A673 (cell line): ENCODE results near the gene C8A. TPM values are rescaled to one million over a fixed set of nuclear protein-coding genes. Genes with fewer than 3 reads are reported as not detected.

Source experiments
- BruUV-seq: library from RNA; stranded (reverse); fragments of 400-500 nt; replicated peaks from 2 replicates; lab custom pipeline; 2021; lab: Mats Ljungman, UMichigan
- CTCF ChIA-PET: fragments of 300-600 bp; sonication (Branson Sonifier 250); formaldehyde crosslinking; loops from one replicate; lab custom pipeline; 2022; ENCODE audit warnings: antibody characterized with exemption; lab: Charles Lee
- POLR2A ChIA-PET: fragments of 300-600 bp; sonication (Branson Sonifier 250); formaldehyde crosslinking; loops from one replicate; lab custom pipeline; 2022; ENCODE audit warnings: antibody characterized with exemption; ENCODE audit not compliant: low non-redundant PET; lab: Charles Lee
- DNase-seq: peaks from one replicate; pipeline ENCODE4 v3.0.0-alpha.2; 2015; ENCODE audit warnings: low spot score
- H3K27ac ChIP-seq: fragments of 200-600 bp; sonication (generic); 2 replicates; pipeline ENCODE4 v1.5.1; 2016; ENCODE audit warnings: mixed run types, low read depth, mild to moderate bottlenecking, mixed read lengths, antibody characterized with exemption, low read length; ENCODE audit not compliant: poor library complexity, severe bottlenecking
- H3K27me3 ChIP-seq: fragments of 200-600 bp; sonication (generic); replicated peaks from 2 replicates; pipeline ENCODE4 v1.6.1; 2017; ENCODE audit warnings: mixed run types, low read depth, mild to moderate bottlenecking, mixed read lengths, antibody characterized with exemption, low read length; ENCODE audit not compliant: insufficient read depth, poor library complexity
- H3K36me3 ChIP-seq: fragments of 200-600 bp; sonication (generic); 2 replicates; pipeline ENCODE4 v1.6.1; 2016; ENCODE audit warnings: mixed run types, mild to moderate bottlenecking, mixed read lengths, antibody characterized with exemption, low read length; ENCODE audit not compliant: insufficient read depth, poor library complexity, severe bottlenecking
- H3K4me1 ChIP-seq: fragments of 200-600 bp; sonication (generic); 2 replicates; pipeline ENCODE4 v1.6.1; 2017; ENCODE audit warnings: mixed run types, mild to moderate bottlenecking, mixed read lengths, antibody characterized with exemption, low read length; ENCODE audit not compliant: insufficient read depth, poor library complexity, severe bottlenecking
- H3K4me3 ChIP-seq: fragments of 200-600 bp; sonication (generic); 2 replicates; pipeline ENCODE4 v1.5.1; 2016; ENCODE audit warnings: low read depth, mixed run types, mild to moderate bottlenecking, mixed read lengths, low read length; ENCODE audit not compliant: poor library complexity, severe bottlenecking
- H3K9me3 ChIP-seq: fragments of 200-600 bp; sonication (generic); 2 replicates; pipeline ENCODE4 v1.6.1; 2016; ENCODE audit warnings: mixed run types, low read depth, mild to moderate bottlenecking, mixed read lengths, antibody characterized with exemption, low read length; ENCODE audit not compliant: poor library complexity, severe bottlenecking
- EZH2 ChIP-seq: fragments of 200-600 bp; sonication (generic); IDR thresholded peaks from 2 replicates; pipeline ENCODE4 v1.6.1; 2017; ENCODE audit warnings: borderline replicate concordance, low read depth, mild to moderate bottlenecking, mixed read lengths, antibody characterized with exemption, low read length; ENCODE audit not compliant: poor library complexity, severe bottlenecking
- intact Hi-C: fragments of 100-400 bp; cut with micrococcal nuclease; formaldehyde crosslinking; loops from one replicate; pipeline ENCODE4 v1.10.0; 2022; ENCODE audit not compliant: unreplicated experiment
- total RNA-seq: library from RNA; stranded (reverse); gene quantifications from 2 replicates; pipeline ENCODE4 v1.2.3, GENCODE V29; 2021
- TF ChIP-seq, protein P1 (sequence below): fragments of 300-800, 200-600 bp; sonication (generic); conservative IDR thresholded peaks from 2 replicates; pipeline ENCODE4 v1.5.1; 2017; ENCODE audit warnings: low read depth, mild to moderate bottlenecking, antibody characterized with exemption, low read length, moderate library complexity, mixed read lengths

The C8A gene
- total RNA-seq, 1 experiment from 2014 or later: not detected

DNA sequence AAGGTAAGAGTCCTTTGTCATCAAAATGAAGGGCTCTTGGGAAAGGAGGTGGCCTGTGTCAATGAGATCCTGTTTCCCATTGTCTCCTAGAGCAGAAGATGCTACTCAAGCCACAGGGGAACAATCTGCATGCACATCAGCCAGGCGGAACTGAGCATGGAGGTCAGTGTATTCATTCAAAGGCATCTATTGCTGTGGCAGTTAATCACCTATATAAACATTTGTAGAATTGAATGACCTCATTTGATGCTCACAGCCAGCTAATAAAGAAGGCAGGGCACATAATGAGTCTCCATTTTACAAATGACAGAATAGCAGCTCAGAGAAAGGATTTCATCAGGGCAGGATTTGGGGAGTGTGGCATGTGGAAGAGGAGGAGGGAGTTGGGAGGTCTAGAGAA, 29.7 kb upstream of the C8A start:
- no peak overlapping the region for H3K27ac ChIP-seq

DNA sequence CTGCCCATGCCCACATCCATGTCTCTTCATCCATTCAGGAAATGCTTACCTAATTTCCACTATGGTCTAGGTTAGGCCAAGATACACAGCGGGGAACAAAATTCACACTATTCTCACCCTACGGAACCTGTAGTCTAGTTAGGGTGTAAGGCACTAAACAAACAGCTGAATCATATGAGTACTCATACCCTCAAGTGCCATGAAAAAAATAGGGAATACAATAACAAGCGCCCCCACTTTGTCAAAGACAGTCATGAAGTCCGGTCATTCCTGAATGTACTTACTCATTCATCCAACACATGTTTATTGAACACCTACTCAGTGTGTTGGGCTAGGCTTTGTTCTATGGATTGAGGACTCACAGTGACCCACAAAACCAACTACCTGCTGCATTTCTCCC, 29.2 kb upstream of the C8A start:
- Histone ChIP-seq H3K4me1 (no peaks in the 10 kb centered on the region), H3K27me3 (no peaks in the 10 kb centered on the region), H3K9me3 (no peaks in the 10 kb centered on the region), H3K4me3 (no peak overlapping the region), H3K36me3 (no peaks in the 10 kb centered on the region), H3K27ac (no peak overlapping the region)
- intact Hi-C loops: no loop called here
- ChIA-PET POLR2A (no interaction called here), CTCF (no interaction called here)
- BruUV-seq: no TSS peak
- TF ChIP-seq EZH2: no peak
- TF ChIP-seq, protein P1, sequence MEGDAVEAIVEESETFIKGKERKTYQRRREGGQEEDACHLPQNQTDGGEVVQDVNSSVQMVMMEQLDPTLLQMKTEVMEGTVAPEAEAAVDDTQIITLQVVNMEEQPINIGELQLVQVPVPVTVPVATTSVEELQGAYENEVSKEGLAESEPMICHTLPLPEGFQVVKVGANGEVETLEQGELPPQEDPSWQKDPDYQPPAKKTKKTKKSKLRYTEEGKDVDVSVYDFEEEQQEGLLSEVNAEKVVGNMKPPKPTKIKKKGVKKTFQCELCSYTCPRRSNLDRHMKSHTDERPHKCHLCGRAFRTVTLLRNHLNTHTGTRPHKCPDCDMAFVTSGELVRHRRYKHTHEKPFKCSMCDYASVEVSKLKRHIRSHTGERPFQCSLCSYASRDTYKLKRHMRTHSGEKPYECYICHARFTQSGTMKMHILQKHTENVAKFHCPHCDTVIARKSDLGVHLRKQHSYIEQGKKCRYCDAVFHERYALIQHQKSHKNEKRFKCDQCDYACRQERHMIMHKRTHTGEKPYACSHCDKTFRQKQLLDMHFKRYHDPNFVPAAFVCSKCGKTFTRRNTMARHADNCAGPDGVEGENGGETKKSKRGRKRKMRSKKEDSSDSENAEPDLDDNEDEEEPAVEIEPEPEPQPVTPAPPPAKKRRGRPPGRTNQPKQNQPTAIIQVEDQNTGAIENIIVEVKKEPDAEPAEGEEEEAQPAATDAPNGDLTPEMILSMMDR: no peak
- DNase-seq: no peak

More for the DNA sequence above, 29.7 kb upstream of the C8A start:
- Histone ChIP-seq H3K27me3 (no peaks in the 10 kb centered on the region), H3K4me3 (no peak overlapping the region), H3K4me1 (no peaks in the 10 kb centered on the region), H3K9me3 (no peaks in the 10 kb centered on the region), H3K36me3 (no peaks in the 10 kb centered on the region)
- no TSS peak for BruUV-seq
- CTCF ChIA-PET: no interaction called here
- no peak for DNase-seq
- no peak for TF ChIP-seq EZH2
- TF ChIP-seq, protein P1: no peak
- POLR2A ChIA-PET: no interaction called here
- intact Hi-C loops: no loop called here

DNA sequence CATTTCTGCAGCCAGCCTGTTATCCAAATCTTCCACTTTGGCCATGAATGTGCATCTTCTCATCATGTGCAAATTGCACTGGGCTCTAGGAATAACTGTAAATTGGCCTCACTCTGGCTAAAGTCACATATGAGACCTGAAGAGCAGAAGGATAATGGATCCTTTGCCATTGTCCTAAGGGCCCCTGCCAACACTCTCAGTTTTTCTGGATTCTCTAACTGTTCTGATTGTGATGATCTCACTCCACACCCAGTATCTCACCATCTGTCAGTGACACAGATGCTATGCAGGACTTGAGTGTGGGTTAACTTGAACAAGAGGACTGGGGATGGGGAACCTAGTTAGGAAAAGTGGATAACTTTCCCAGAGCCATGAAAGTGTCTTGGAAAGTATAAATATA, 26.9 kb upstream of the C8A start:
- Histone ChIP-seq H3K36me3 (no peaks in the 10 kb centered on the region), H3K27ac (no peak overlapping the region), H3K27me3 (no peaks in the 10 kb centered on the region), H3K4me1 (peaks cover 10% of the 10 kb centered on the region), H3K9me3 (no peaks in the 10 kb centered on the region), H3K4me3 (no peak overlapping the region)
- intact Hi-C loops: no loop called here
- ChIA-PET CTCF (interaction anchor here (0.6 kb wide), 2 partner anchors 150 to 1208 kb away, joined by 3 to 5 read pairs; no protein-coding TSS in a partner anchor), POLR2A (no interaction called here)
- no peak for DNase-seq
- TF ChIP-seq, protein P1: no peak
- no peak for TF ChIP-seq EZH2
- no TSS peak for BruUV-seq
